Mesenchymal stem cell (in vitro differentiated cells and primary cell): Measurements from ENCODE around the gene YIPF2.

Experiments used
- DNase-seq: peaks from one replicate; pipeline ENCODE4 v3.0.0-alpha.2; 2013
- H2AFZ ChIP-seq: one replicate; pipeline ENCODE4 v1.6.1; 2013; ENCODE audit warnings: low read depth, mild to moderate bottlenecking, control low read depth, inconsistent platforms, low read length, moderate library complexity
- H2AK5ac ChIP-seq: 2 replicates; pipeline ENCODE4 v1.6.1; 2013; ENCODE audit warnings: low read length, moderate library complexity, mild to moderate bottlenecking, inconsistent platforms; ENCODE audit not compliant: severe bottlenecking
- H2BK120ac ChIP-seq: one replicate; pipeline ENCODE4 v1.6.1; 2013; ENCODE audit warnings: low read depth, mild to moderate bottlenecking, inconsistent platforms, low read length, moderate library complexity
- H2BK12ac ChIP-seq, 2 experiments: one replicate each; pipeline ENCODE4 v1.6.1; 2013; ENCODE audit warnings: inconsistent platforms in 2 of 2, low read length in 2 of 2, mild to moderate bottlenecking in 2 of 2, moderate library complexity in 2 of 2, control low read depth in 1 of 2
- H2BK15ac ChIP-seq: one replicate; pipeline ENCODE4 v1.6.1; 2013; ENCODE audit warnings: mild to moderate bottlenecking, low read depth, inconsistent platforms; ENCODE audit not compliant: poor library complexity, severe bottlenecking
- H2BK5ac ChIP-seq: 2 replicates; pipeline ENCODE4 v1.6.1; 2013; ENCODE audit warnings: low read depth, mild to moderate bottlenecking, low read length, control low read depth, inconsistent platforms; ENCODE audit not compliant: poor library complexity, severe bottlenecking
- H3K14ac ChIP-seq, 2 experiments: one replicate each; pipeline ENCODE4 v1.6.1; 2013; ENCODE audit warnings: inconsistent platforms in 2 of 2, low read length in 2 of 2, control low read depth in 1 of 2, mild to moderate bottlenecking in 1 of 2, moderate library complexity in 1 of 2
- H3K18ac ChIP-seq, 2 experiments: one replicate each; pipeline ENCODE4 v1.6.1; 2013; ENCODE audit warnings: inconsistent platforms in 2 of 2, low read length in 2 of 2, control low read depth in 1 of 2, low read depth in 1 of 2, mild to moderate bottlenecking in 1 of 2
- H3K23ac ChIP-seq, 2 experiments: one replicate each; pipeline ENCODE4 v1.6.1; 2013; ENCODE audit warnings: inconsistent platforms in 2 of 2, low read length in 2 of 2, mild to moderate bottlenecking in 2 of 2, moderate library complexity in 2 of 2, control low read depth in 1 of 2
- H3K27ac ChIP-seq: 2 replicates; pipeline ENCODE4 v1.5.1; 2013; ENCODE audit warnings: mild to moderate bottlenecking, moderate library complexity, low read length, control low read depth, inconsistent platforms; ENCODE audit not compliant: poor library complexity, severe bottlenecking
- H3K27me3 ChIP-seq, 2 experiments: 2 replicates each; pipeline versions ENCODE4 v1.6.1 to v1.7.0; 2013; ENCODE audit warnings: low read length in 2 of 2, mild to moderate bottlenecking in 2 of 2, moderate library complexity in 2 of 2, control low read depth in 1 of 2, inconsistent platforms in 1 of 2; ENCODE audit not compliant: control insufficient read depth in 1 of 2, insufficient read depth in 1 of 2
- H3K36me3 ChIP-seq, 2 experiments: 2 replicates each; pipeline versions ENCODE4 v1.6.1 to v1.7.0; 2013; ENCODE audit warnings: low read length in 2 of 2, control low read depth in 1 of 2, inconsistent platforms in 1 of 2, low read depth in 1 of 2, mild to moderate bottlenecking in 1 of 2; ENCODE audit not compliant: insufficient read depth in 2 of 2, control insufficient read depth in 1 of 2
- H3K4ac ChIP-seq, 2 experiments: one replicate each; pipeline ENCODE4 v1.6.1; 2013; ENCODE audit warnings: inconsistent platforms in 2 of 2, low read length in 2 of 2, mild to moderate bottlenecking in 2 of 2, moderate library complexity in 2 of 2, control low read depth in 1 of 2, low read depth in 1 of 2
- H3K4me1 ChIP-seq: 2 replicates; pipeline ENCODE4 v1.6.1; 2013; ENCODE audit warnings: low read depth, low read length, control low read depth; ENCODE audit not compliant: control insufficient read depth, insufficient read depth
- H3K4me2 ChIP-seq: 2 replicates; pipeline ENCODE4 v1.6.1; 2013; ENCODE audit warnings: low read length, mild to moderate bottlenecking, inconsistent platforms; ENCODE audit not compliant: poor library complexity, severe bottlenecking
- H3K4me3 ChIP-seq, 2 experiments: 2 replicates each; pipeline versions ENCODE4 v1.5.1 to v1.7.0; 2013; ENCODE audit warnings: low read length in 2 of 2, mild to moderate bottlenecking in 2 of 2, control low read depth in 1 of 2, low read depth in 1 of 2; ENCODE audit not compliant: insufficient read depth in 1 of 2
- H3K79me1 ChIP-seq: replicated peaks from 2 replicates; pipeline ENCODE4 v1.6.1; 2013; ENCODE audit warnings: mild to moderate bottlenecking, control low read depth, low read length, inconsistent platforms; ENCODE audit not compliant: poor library complexity, severe bottlenecking
- H3K9ac ChIP-seq: 2 replicates; pipeline ENCODE4 v1.7.0; 2013; ENCODE audit warnings: mild to moderate bottlenecking, low read length, moderate library complexity
- H3K9me3 ChIP-seq: 2 replicates; pipeline ENCODE4 v1.7.0; 2013; ENCODE audit warnings: mild to moderate bottlenecking, low read length; ENCODE audit not compliant: control insufficient read depth
- H4K8ac ChIP-seq: one replicate; pipeline ENCODE4 v1.6.1; 2013; ENCODE audit warnings: inconsistent platforms, mild to moderate bottlenecking, low read length, moderate library complexity
- H4K91ac ChIP-seq: one replicate; pipeline ENCODE4 v1.6.1; 2013; ENCODE audit warnings: mild to moderate bottlenecking, low read length, inconsistent platforms
- WGBS: methylation state at CpG from one replicate; pipeline ENCODE4 v1.1.7; 2013; ENCODE audit warnings: mixed read lengths; 5-methylcytosine and 5-hydroxymethylcytosine counted together

Gene YIPF2

DNA sequence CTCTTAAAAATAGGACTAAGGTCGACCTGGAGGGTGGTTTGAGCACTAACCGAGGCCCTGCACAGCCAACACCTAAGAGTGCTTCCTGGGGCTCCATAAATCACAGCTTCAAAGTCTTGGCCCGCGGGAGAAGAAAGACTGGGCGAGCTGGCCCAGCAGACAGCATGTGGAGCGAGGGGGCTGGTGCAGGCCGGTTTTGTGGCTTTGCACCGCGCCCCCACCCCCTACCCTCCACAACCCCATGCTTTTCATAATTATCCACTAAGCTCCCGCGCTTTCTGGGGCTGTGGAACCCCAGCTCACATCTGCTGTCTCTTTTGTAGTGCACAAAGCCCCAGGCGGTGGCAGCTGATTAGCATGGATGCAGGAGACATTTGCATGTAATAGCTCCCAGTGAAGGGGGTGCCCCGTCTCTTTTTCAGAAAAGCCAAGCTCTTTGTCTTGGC, 40.0 kb downstream of the YIPF2 start:
- H2BK120ac ChIP-seq: no peak overlapping the region
- no peak for DNase-seq
- no peak overlapping the region for H2BK5ac ChIP-seq
- no peak overlapping the region for H3K27ac ChIP-seq
- no peak overlapping the region for H2AFZ ChIP-seq
- no peak overlapping the region for H4K8ac ChIP-seq
- peaks cover 43% of the 10 kb centered on the region for H3K79me1 ChIP-seq
- H3K9ac ChIP-seq: no peak overlapping the region
- no peak overlapping the region for H3K23ac ChIP-seq
- no peak overlapping the region for H3K4me3 ChIP-seq
- no peak overlapping the region for H3K4me2 ChIP-seq
- peaks cover 29% of the 10 kb centered on the region for H3K4me1 ChIP-seq
- no peaks in the 10 kb centered on the region for H3K27me3 ChIP-seq
- no peak overlapping the region for H2AK5ac ChIP-seq
- no peak overlapping the region for H3K18ac ChIP-seq
- H3K14ac ChIP-seq: no peak overlapping the region
- no peak overlapping the region for H2BK15ac ChIP-seq
- peaks cover 0 to 12% of the 10 kb centered on the region in 2 experiments for H3K36me3 ChIP-seq
- H4K91ac ChIP-seq: no peak overlapping the region
- WGBS: 45% methylated on average over 13 of the region's 13 CpGs
- no peak overlapping the region for H3K4ac ChIP-seq
- no peak overlapping the region for H2BK12ac ChIP-seq
- no peaks in the 10 kb centered on the region for H3K9me3 ChIP-seq

DNA sequence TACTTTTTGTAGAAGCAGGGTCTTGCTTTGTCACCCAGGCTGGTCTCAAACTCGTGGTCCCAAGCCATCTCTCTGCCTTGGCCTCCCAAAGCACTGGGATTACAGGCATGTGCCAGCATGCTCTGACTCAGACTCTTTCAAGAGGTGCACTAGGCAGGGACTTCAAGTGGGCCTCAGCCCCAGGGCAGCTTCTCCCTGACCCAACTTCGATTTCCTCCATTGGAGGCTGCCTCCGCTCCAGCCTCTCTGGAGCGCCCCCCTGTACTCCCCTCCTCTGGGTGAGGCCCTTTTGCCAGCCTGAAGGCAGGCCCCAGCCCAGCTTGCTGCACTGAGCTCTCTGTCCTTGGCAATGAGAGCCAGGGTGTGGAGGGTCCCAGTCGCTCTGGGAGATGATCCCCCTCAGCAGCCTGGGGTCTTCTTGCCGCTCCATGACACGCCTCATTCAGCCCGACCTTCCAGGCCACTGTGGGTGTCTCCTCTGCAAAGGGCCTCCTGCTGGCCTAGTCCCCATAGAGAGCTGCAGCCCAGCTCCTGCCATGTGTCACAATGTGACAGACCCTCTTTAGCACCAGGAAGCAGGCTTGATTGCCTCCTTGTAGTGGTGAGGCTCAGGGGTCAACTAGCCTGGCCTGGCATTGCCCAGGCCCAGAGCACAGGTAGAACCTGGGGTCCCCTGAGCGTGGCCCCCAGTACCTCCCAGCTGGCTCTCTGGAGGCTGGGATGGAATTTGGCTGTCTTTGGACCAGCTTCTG, 40.6 kb downstream of the YIPF2 start:
- peak; percentile 50 for DNase-seq
- H3K4me3 ChIP-seq: no peak overlapping the region
- no peak overlapping the region for H3K14ac ChIP-seq
- no peak overlapping the region for H3K18ac ChIP-seq
- no peak overlapping the region for H2BK15ac ChIP-seq
- H2BK120ac ChIP-seq: no peak overlapping the region
- no peaks in the 10 kb centered on the region for H3K9me3 ChIP-seq
- 75% methylated on average over 9 of the region's 9 CpGs for WGBS
- no peak overlapping the region for H2BK12ac ChIP-seq
- no peak overlapping the region for H2AFZ ChIP-seq
- H3K4ac ChIP-seq: no peak overlapping the region
- H3K4me2 ChIP-seq: no peak overlapping the region
- H3K23ac ChIP-seq: no peak overlapping the region
- peaks cover 49% of the 10 kb centered on the region for H3K79me1 ChIP-seq
- no peak overlapping the region for H4K91ac ChIP-seq
- no peak overlapping the region for H2BK5ac ChIP-seq
- H4K8ac ChIP-seq: no peak overlapping the region
- peaks cover 0 to 18% of the 10 kb centered on the region in 2 experiments for H3K36me3 ChIP-seq
- no peaks in the 10 kb centered on the region for H3K27me3 ChIP-seq
- no peak overlapping the region for H3K9ac ChIP-seq
- no peak overlapping the region for H3K27ac ChIP-seq
- peaks cover 33% of the 10 kb centered on the region for H3K4me1 ChIP-seq
- no peak overlapping the region for H2AK5ac ChIP-seq

GRCh38 chr19:10885201-10886169, 43.0 kb downstream of the YIPF2 start:
- Histone ChIP-seq H2BK15ac (no peak overlapping the region), H3K4ac (no peak overlapping the region), H4K8ac (no peak overlapping the region), H3K36me3 (peaks cover 0 to 20% of the 10 kb centered on the region in 2 experiments), H3K18ac (peak overlapping the region in 1 of 2 experiments; percentile 18), H3K27me3 (no peaks in the 10 kb centered on the region), H3K9ac (peak overlapping the region; percentile 21), H3K9me3 (no peaks in the 10 kb centered on the region), H2AK5ac (no peak overlapping the region), H3K14ac (no peak overlapping the region), H2BK12ac (no peak overlapping the region), H2BK120ac (no peak overlapping the region), H2BK5ac (no peak overlapping the region), H3K79me1 (peaks cover 53% of the 10 kb centered on the region), H4K91ac (no peak overlapping the region), H3K4me1 (peaks cover 39% of the 10 kb centered on the region), H3K4me2 (no peak overlapping the region), H3K27ac (no peak overlapping the region), H3K23ac (no peak overlapping the region), H2AFZ (no peak overlapping the region), H3K4me3 (no peak overlapping the region)
- no peak for DNase-seq
- WGBS: 86% methylated on average over 18 of the region's 20 CpGs

- WGBS: 28% methylated on average over 2 of the region's 2 CpGs
- Histone ChIP-seq H3K4me3 (no peak overlapping the region), H3K14ac (no peak overlapping the region)
Observed at GRCh38 chr19:10884274-10884673, 44.2 kb downstream of the YIPF2 start.

More at GRCh38 chr19:10884274-10884673, 44.2 kb downstream of the YIPF2 start:
- no peak overlapping the region for H3K27ac ChIP-seq
- H3K79me1 ChIP-seq: peaks cover 56% of the 10 kb centered on the region
- no peak overlapping the region for H2AFZ ChIP-seq
- no peak overlapping the region for H2AK5ac ChIP-seq
- no peak overlapping the region for H3K23ac ChIP-seq
- no peak overlapping the region for H2BK5ac ChIP-seq
- H2BK12ac ChIP-seq: no peak overlapping the region
- H3K36me3 ChIP-seq: peaks cover 0 to 20% of the 10 kb centered on the region in 2 experiments
- H2BK120ac ChIP-seq: no peak overlapping the region
- no peaks in the 10 kb centered on the region for H3K27me3 ChIP-seq
- H3K18ac ChIP-seq: no peak overlapping the region
- H3K4ac ChIP-seq: no peak overlapping the region
- H3K4me1 ChIP-seq: peaks cover 43% of the 10 kb centered on the region
- no peak overlapping the region for H3K4me2 ChIP-seq
- peak overlapping the region; percentile 12 for H2BK15ac ChIP-seq
- no peaks in the 10 kb centered on the region for H3K9me3 ChIP-seq
- H4K91ac ChIP-seq: no peak overlapping the region
- peak overlapping the region; percentile 21 for H3K9ac ChIP-seq
- H4K8ac ChIP-seq: no peak overlapping the region
- peak; percentile 89 for DNase-seq
